SK-N-SH treated with all-trans-retinoic acid at 6 μM for 48 hours (cell line): Measurements from ENCODE around the gene BICD1.

Source experiments
- ATAC-seq: fragments of 200-7000 bp; cut with Tn5 transposase; 3 replicates; pipeline ENCODE4 v1.9.1; 2020; ENCODE audit warnings: mild to moderate bottlenecking, moderate library complexity
- ARNTL ChIP-seq: fragments of 450-650 bp; formaldehyde crosslinking; IDR thresholded peaks from 2 replicates; pipeline ENCODE4 v1.5.0; 2020; ENCODE audit warnings: low read depth, mild to moderate bottlenecking, moderate library complexity, borderline replicate concordance
- CREB5 ChIP-seq: fragments of 250-450 bp; sonication (Bioruptor Pico); IDR thresholded peaks from 2 replicates; pipeline ENCODE4 v1.5.1; 2020; ENCODE audit warnings: low read depth, mild to moderate bottlenecking, moderate library complexity
- CSDC2 ChIP-seq: fragments of 250-450 bp; sonication (Bioruptor Pico); IDR thresholded peaks from 2 replicates; pipeline ENCODE4 v1.5.0; 2020; ENCODE audit warnings: mild to moderate bottlenecking, moderate library complexity
- CSRNP3 ChIP-seq: fragments of 250-450 bp; sonication (Bioruptor Pico); IDR thresholded peaks from 2 replicates; pipeline ENCODE4 v1.5.1; 2021; ENCODE audit warnings: mild to moderate bottlenecking, moderate library complexity
- ESRRG ChIP-seq: fragments of 250-450 bp; sonication (Bioruptor Pico); IDR thresholded peaks from 2 replicates; pipeline ENCODE4 v1.6.1; 2021; ENCODE audit warnings: mild to moderate bottlenecking
- GLIS3 ChIP-seq: fragments of 250-450 bp; sonication (Bioruptor Pico); IDR thresholded peaks from 2 replicates; pipeline ENCODE4 v1.5.0; 2020; ENCODE audit warnings: mild to moderate bottlenecking, moderate library complexity
- OSR1 ChIP-seq: fragments of 250-450 bp; sonication (Bioruptor Pico); IDR thresholded peaks from 2 replicates; pipeline ENCODE4 v1.8.0; 2022; ENCODE audit warnings: moderate library complexity, mild to moderate bottlenecking, inconsistent platforms
- PATZ1 ChIP-seq: fragments of 250-450 bp; sonication (Bioruptor Pico); IDR thresholded peaks from 2 replicates; pipeline ENCODE4 v1.8.0; 2020; ENCODE audit warnings: mild to moderate bottlenecking, moderate library complexity, borderline replicate concordance
- POU6F1 ChIP-seq: fragments of 250-450 bp; sonication (Bioruptor Pico); IDR thresholded peaks from 2 replicates; pipeline ENCODE4 v1.8.0; 2021; ENCODE audit warnings: low read depth, mild to moderate bottlenecking, moderate library complexity, borderline replicate concordance
- RARB ChIP-seq: fragments of 250-450 bp; sonication (Bioruptor Pico); IDR thresholded peaks from 2 replicates; pipeline ENCODE4 v1.8.0; 2021; ENCODE audit warnings: mild to moderate bottlenecking, moderate library complexity
- SNAI2 ChIP-seq: fragments of 250-450 bp; sonication (Bioruptor Pico); IDR thresholded peaks from 2 replicates; pipeline ENCODE4 v1.5.0; 2020; ENCODE audit warnings: mild to moderate bottlenecking, moderate library complexity
- TCF4 ChIP-seq: fragments of 250-450 bp; sonication (Bioruptor Pico); IDR thresholded peaks from 2 replicates; pipeline ENCODE4 v1.8.0; 2021; ENCODE audit warnings: mild to moderate bottlenecking, moderate library complexity, borderline replicate concordance
- TSHZ2 ChIP-seq: fragments of 250-450 bp; sonication (Bioruptor Pico); IDR thresholded peaks from 2 replicates; pipeline ENCODE4 v1.5.0; 2020; ENCODE audit warnings: mild to moderate bottlenecking, moderate library complexity
- ZC3H10 ChIP-seq: fragments of 250-450 bp; sonication (Bioruptor Pico); IDR thresholded peaks from 2 replicates; pipeline ENCODE4 v1.5.1; 2021; ENCODE audit warnings: mild to moderate bottlenecking, moderate library complexity
- ZFP30 ChIP-seq: fragments of 450-650 bp; formaldehyde crosslinking; IDR thresholded peaks from 2 replicates; pipeline ENCODE4 v1.5.0; 2022; ENCODE audit warnings: mild to moderate bottlenecking, moderate library complexity
- ZNF565 ChIP-seq: fragments of 450-650 bp; formaldehyde crosslinking; conservative IDR thresholded peaks from 2 replicates; pipeline ENCODE4 v1.5.0; 2020; ENCODE audit warnings: low read depth, mild to moderate bottlenecking, moderate library complexity
- ZNF70 ChIP-seq: fragments of 450-650 bp; formaldehyde crosslinking; IDR thresholded peaks from 2 replicates; pipeline ENCODE4 v1.5.0; 2020; ENCODE audit warnings: mild to moderate bottlenecking, moderate library complexity

Gene BICD1

GRCh38 chr12:32208355-32208754 lies 101.7 kb downstream of the BICD1 start:
- no peak for ATAC-seq
- no peak for TF ChIP-seq ESRRG

GRCh38 chr12:32211066-32211899 lies 104.6 kb downstream of the BICD1 start:
- peak; percentile 46; the same call in 2 of the 3 replicates for ATAC-seq
- no peak for TF ChIP-seq TSHZ2 (CRISPR knock-in tag)
- no peak for TF ChIP-seq ZNF70 (CRISPR knock-in tag)
- no peak for TF ChIP-seq ZNF565
- no peak for TF ChIP-seq CSRNP3 (CRISPR knock-in tag)
- TF ChIP-seq CREB5 (CRISPR knock-in tag) = no peak

- ATAC-seq = peak; percentile 35; the same call in 1 of the 3 replicates
- TF ChIP-seq RARB (CRISPR knock-in tag) (no peak), POU6F1 (CRISPR knock-in tag) (no peak)
- TF ChIP-seq, all 23 proteins: peak for 0
These were observed 105.2 kb downstream of the BICD1 start for GRCh38 chr12:32211900-32212156.

- ATAC-seq = no peak
- TF ChIP-seq GLIS3 (CRISPR knock-in tag) (no peak), PATZ1 (CRISPR knock-in tag) (no peak), ZC3H10 (CRISPR knock-in tag) (no peak), OSR1 (CRISPR knock-in tag) (no peak), ARNTL (CRISPR knock-in tag) (no peak), ZNF70 (CRISPR knock-in tag) (no peak), SNAI2 (CRISPR knock-in tag) (no peak), CSRNP3 (CRISPR knock-in tag) (no peak), ZFP30 (CRISPR knock-in tag) (no peak), TCF4 (no peak), CSDC2 (CRISPR knock-in tag) (no peak)
These were observed 108.1 kb downstream of the BICD1 start for GRCh38 chr12:32214723-32215122.
